IMR-90 (cell line): ENCODE data around the gene H3-3A. TPM values are rescaled to one million over a fixed set of nuclear protein-coding genes. Genes with fewer than 3 reads are reported as not detected.

Experiments
- ATAC-seq: fragments of 200-7000 bp; cut with Tn5 transposase; 2 replicates; pipeline ENCODE4 v1.9.1; 2020; ENCODE audit warnings: low read depth, mild to moderate bottlenecking, moderate library complexity
- BruUV-seq: library from RNA; stranded (reverse); fragments of 400-500 nt; replicated peaks from 2 replicates; lab custom pipeline; 2021; lab: Mats Ljungman, UMichigan
- CTCF ChIA-PET: fragments of 300-600 bp; formaldehyde crosslinking; extraction: SDS; loops from one replicate; lab custom pipeline; 2021; ENCODE audit warnings: antibody characterized with exemption; lab: Yijun Ruan, JAX
- POLR2A ChIA-PET: fragments of 300-600 bp; sonication (Branson Sonifier 250); formaldehyde crosslinking; loops from one replicate; lab custom pipeline; 2022; ENCODE audit warnings: antibody characterized with exemption; ENCODE audit not compliant: unreplicated experiment; lab: Charles Lee
- DNase-seq: peaks from one replicate; pipeline ENCODE4 v3.0.0; 2013
- H2AFZ ChIP-seq: replicated peaks from 2 replicates; pipeline ENCODE3; 2013; ENCODE audit warnings: low read length, mild to moderate bottlenecking; ENCODE audit not compliant: poor library complexity
- H2AK5ac ChIP-seq: 2 replicates; pipeline ENCODE4 v1.6.1; 2013; ENCODE audit warnings: low read depth, low read length, inconsistent platforms
- H2AK9ac ChIP-seq: replicated peaks from 2 replicates; pipeline ENCODE3; 2013; ENCODE audit warnings: mild to moderate bottlenecking, low read depth, low read length, moderate library complexity; ENCODE audit not compliant: poor library complexity
- H2BK120ac ChIP-seq: 2 replicates; pipeline ENCODE4 v1.6.1; 2013; ENCODE audit warnings: low read depth, low read length, inconsistent platforms
- H2BK15ac ChIP-seq: 3 replicates; pipeline ENCODE4 v1.6.1; 2013; ENCODE audit warnings: low read depth, low read length, inconsistent platforms
- H2BK20ac ChIP-seq: 2 replicates; pipeline ENCODE4 v1.6.1; 2013; ENCODE audit warnings: low read depth, mild to moderate bottlenecking, inconsistent platforms, low read length, moderate library complexity
- H2BK5ac ChIP-seq: 2 replicates; pipeline ENCODE4 v1.6.1; 2013; ENCODE audit warnings: mild to moderate bottlenecking, low read depth, low read length, inconsistent platforms; ENCODE audit not compliant: poor library complexity, severe bottlenecking
- H3K14ac ChIP-seq: replicated peaks from 2 replicates; pipeline ENCODE4 v1.6.1; 2013; ENCODE audit warnings: low read depth, low read length, inconsistent platforms
- H3K18ac ChIP-seq: 2 replicates; pipeline ENCODE4 v1.6.1; 2013; ENCODE audit warnings: low read depth, low read length, control low read depth
- H3K23ac ChIP-seq: 2 replicates; pipeline ENCODE4 v1.6.1; 2013; ENCODE audit warnings: low read depth, low read length, inconsistent platforms
- H3K27ac ChIP-seq: 2 replicates; pipeline ENCODE4 v1.5.1; 2013; ENCODE audit warnings: mild to moderate bottlenecking, control low read depth, low read length; ENCODE audit not compliant: insufficient read depth
- H3K27me3 ChIP-seq: 2 replicates; pipeline ENCODE4 v1.6.1; 2013; ENCODE audit warnings: low read length; ENCODE audit not compliant: control insufficient read depth, insufficient read depth
- H3K36me3 ChIP-seq: 2 replicates; pipeline ENCODE4 v1.6.1; 2013; ENCODE audit warnings: low read length, mixed read lengths; ENCODE audit not compliant: control insufficient read depth, insufficient read depth
- H3K4ac ChIP-seq: 2 replicates; pipeline ENCODE4 v1.6.1; 2013; ENCODE audit warnings: low read depth, low read length, inconsistent platforms
- H3K4me1 ChIP-seq: 2 replicates; pipeline ENCODE4 v1.6.1; 2013; ENCODE audit warnings: low read length, mixed read lengths; ENCODE audit not compliant: control insufficient read depth, insufficient read depth
- H3K4me2 ChIP-seq: 2 replicates; pipeline ENCODE4 v1.6.1; 2013; ENCODE audit warnings: low read depth, mild to moderate bottlenecking, control low read depth, low read length, moderate library complexity
- H3K4me3 ChIP-seq: 2 replicates; pipeline ENCODE4 v1.5.1; 2013; ENCODE audit warnings: low read depth, mild to moderate bottlenecking, control low read depth, low read length, moderate library complexity; ENCODE audit not compliant: insufficient read depth
- H3K56ac ChIP-seq: 2 replicates; pipeline ENCODE4 v1.6.1; 2013; ENCODE audit warnings: low read length, inconsistent platforms; ENCODE audit not compliant: insufficient read depth; ENCODE audit errors: extremely low read depth
- H3K79me1 ChIP-seq, 2 experiments: 2 replicates each; pipeline ENCODE4 v1.6.1; 2013; ENCODE audit warnings: low read length in 2 of 2, inconsistent platforms in 1 of 2, low read depth in 1 of 2
- H3K9ac ChIP-seq: 2 replicates; pipeline ENCODE4 v1.6.1; 2013; ENCODE audit warnings: low read depth, low read length, control low read depth
- H3K9me1 ChIP-seq: 2 replicates; pipeline ENCODE4 v1.6.1; 2013; ENCODE audit warnings: low read length, inconsistent platforms; ENCODE audit not compliant: insufficient read depth
- H3K9me3 ChIP-seq: 2 replicates; pipeline ENCODE4 v1.6.1; 2013; ENCODE audit warnings: low read length; ENCODE audit not compliant: control insufficient read depth, insufficient read depth
- H4K20me1 ChIP-seq: 2 replicates; pipeline ENCODE4 v1.6.1; 2013; ENCODE audit warnings: low read length, inconsistent platforms; ENCODE audit not compliant: insufficient read depth
- H4K5ac ChIP-seq: 2 replicates; pipeline ENCODE4 v1.6.1; 2013; ENCODE audit warnings: mild to moderate bottlenecking, low read depth, low read length, control low read depth
- H4K8ac ChIP-seq, 2 experiments: 2 replicates each; pipeline ENCODE4 v1.6.1; 2013; ENCODE audit warnings: low read depth in 2 of 2, low read length in 2 of 2, control low read depth in 1 of 2, inconsistent platforms in 1 of 2
- H4K91ac ChIP-seq: 2 replicates; pipeline ENCODE4 v1.6.1; 2013; ENCODE audit warnings: low read depth, low read length, inconsistent platforms; ENCODE audit not compliant: insufficient read depth
- CHD1 ChIP-seq: IDR thresholded peaks from 2 replicates; pipeline ENCODE4 v1.6.1; 2012; ENCODE audit warnings: low read depth, low read length, improper control_type of control experiment
- MAZ ChIP-seq: IDR thresholded peaks from 2 replicates; pipeline ENCODE4 v1.6.1; 2012; ENCODE audit warnings: low read depth, mild to moderate bottlenecking, low read length, improper control_type of control experiment, moderate library complexity, borderline replicate concordance
- MXI1 ChIP-seq: IDR thresholded peaks from 2 replicates; pipeline ENCODE4 v1.6.1; 2012; ENCODE audit warnings: low read depth, mild to moderate bottlenecking, low read length, moderate library complexity, borderline replicate concordance
- POLR2A ChIP-seq: IDR thresholded peaks from 2 replicates; pipeline ENCODE4 v1.6.1; 2012; ENCODE audit warnings: mild to moderate bottlenecking, low read depth, low read length
- RAD21 ChIP-seq: IDR thresholded peaks from 2 replicates; pipeline ENCODE4 v1.6.1; 2012; ENCODE audit warnings: low read length, improper control_type of control experiment
- WGBS, 2 experiments: methylation state at CpG; one replicate each; pipeline versions ENCODE4 v1.1.5 to v1.1.7; 2013; ENCODE audit warnings: missing lambda C conversion rate in 2 of 2; ENCODE audit not compliant: insufficient read length in 1 of 2; ENCODE audit errors: extremely low coverage in 2 of 2; 5-methylcytosine and 5-hydroxymethylcytosine counted together
- dilution Hi-C: fragments of 300-500 bp; cut with HindIII; formaldehyde crosslinking; loops from one replicate; pipeline ENCODE4 v1.14.3; 2018; ENCODE audit warnings: low sequenced_read_pairs; ENCODE audit not compliant: unreplicated experiment
- in situ Hi-C: fragments of 300-500 bp; cut with MboI; formaldehyde crosslinking; loops from 3 replicates; pipeline ENCODE4 v1.14.3; 2019; ENCODE audit warnings: low sequenced_read_pairs, inconsistent platforms, mixed read lengths
- intact Hi-C: fragments of 100-400 bp; cut with micrococcal nuclease; formaldehyde crosslinking; loops from 2 replicates; pipeline ENCODE4 v1.10.0; 2022
- polyA plus RNA-seq, 3 experiments: library from polyadenylated mRNA; depleted of rRNA; stranded (reverse); fragments of >200 nt; gene quantifications; 2 replicates each; pipeline ENCODE4 v1.2.3, GENCODE V29; 2012; ENCODE audit warnings: low replicate concordance in 1 of 3
- total RNA-seq: library from RNA; depleted of rRNA; stranded (reverse); fragments of >200 nt; gene quantifications from 2 replicates; pipeline ENCODE4 v1.2.3, GENCODE V29; 2012
- TF ChIP-seq, protein P1 (sequence below): conservative IDR thresholded peaks from 2 replicates; pipeline ENCODE4 v1.5.1; 2012; ENCODE audit warnings: mild to moderate bottlenecking, low read depth, low read length, improper control_type of control experiment
- TF ChIP-seq, protein P2 (sequence below): fragments of 150-350 bp; IDR thresholded peaks from 2 replicates; pipeline ENCODE4 v1.6.1; 2017; ENCODE audit warnings: mild to moderate bottlenecking, antibody characterized with exemption, low read length, low read depth
- TF ChIP-seq, protein P3 (sequence below): fragments of 150-350 bp; IDR thresholded peaks from 2 replicates; pipeline ENCODE4 v1.6.1; 2016; ENCODE audit warnings: low read depth, mild to moderate bottlenecking, low read length, moderate library complexity, borderline replicate concordance

H3-3A gene
- total and polyA plus RNA-seq, 2 of the 4 experiments (the other 2 are of a cell fraction), result 188 to 256 TPM

DNA sequence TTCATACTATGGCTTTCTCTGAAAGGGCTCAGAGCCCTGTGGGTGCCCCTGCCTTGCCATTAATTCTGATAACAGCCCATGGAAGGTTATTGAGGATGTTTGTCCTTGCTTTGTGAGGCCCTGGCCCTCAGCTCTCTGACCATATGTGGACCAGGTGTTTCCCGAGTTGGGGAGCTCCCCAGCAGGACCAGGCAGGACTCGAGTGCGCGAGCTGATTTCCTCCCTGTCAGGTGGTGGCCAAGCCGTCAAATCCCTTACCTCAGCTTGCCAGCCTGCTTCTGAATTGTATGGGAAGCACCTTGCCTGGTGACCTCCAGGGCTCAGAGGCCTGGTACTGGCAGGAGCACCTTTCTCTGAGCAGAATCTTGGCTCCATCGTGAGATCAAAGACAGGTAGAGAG is 45.4 kb upstream of the H3-3A start:
- peaks cover 23% of the 10 kb centered on the region for H3K27me3 ChIP-seq
- H3K4ac ChIP-seq, result no peak overlapping the region
- H3K9me3 ChIP-seq, result no peaks in the 10 kb centered on the region
- no peaks in the 10 kb centered on the region for H3K36me3 ChIP-seq
- H3K23ac ChIP-seq, result no peak overlapping the region
- no peak overlapping the region for H4K91ac ChIP-seq
- ChIA-PET CTCF (no interaction called here), POLR2A (no interaction called here)
- no peak overlapping the region for H3K18ac ChIP-seq
- in situ Hi-C loops, result no loop called here
- no peak overlapping the region for H3K56ac ChIP-seq
- no peak overlapping the region for H2BK15ac ChIP-seq
- H2AK5ac ChIP-seq, result no peak overlapping the region
- H3K9ac ChIP-seq, result no peak overlapping the region
- 50% methylated on average over 1 of the region's 6 CpGs; no CpG with 5 or more reads in 1 of the 2 experiments for WGBS, 2 experiments
- no peaks in the 10 kb centered on the region for H4K20me1 ChIP-seq
- H3K4me3 ChIP-seq, result no peak overlapping the region
- no peaks in the 10 kb centered on the region for H3K9me1 ChIP-seq
- ATAC-seq (no peak), DNase-seq (no peak)
- no peaks in the 10 kb centered on the region for H3K4me1 ChIP-seq
- peak overlapping the region; percentile 44 for H2AK9ac ChIP-seq
- no TSS peak for BruUV-seq
- intact Hi-C loops, result no loop called here
- no peak overlapping the region for H3K14ac ChIP-seq
- H2BK5ac ChIP-seq, result no peak overlapping the region
- no peaks in the 10 kb centered on the region for H3K79me1 ChIP-seq
- no peak overlapping the region for H2BK120ac ChIP-seq
- no peak overlapping the region for H4K5ac ChIP-seq
- no peak overlapping the region for H3K4me2 ChIP-seq
- H4K8ac ChIP-seq, result no peak overlapping the region
- dilution Hi-C loops, result no loop called here
- no peak overlapping the region for H2BK20ac ChIP-seq
- TF ChIP-seq MXI1 (no peak), POLR2A (no peak), RAD21 (no peak), MAZ (no peak), CHD1 (no peak)
- TF ChIP-seq, protein P1, sequence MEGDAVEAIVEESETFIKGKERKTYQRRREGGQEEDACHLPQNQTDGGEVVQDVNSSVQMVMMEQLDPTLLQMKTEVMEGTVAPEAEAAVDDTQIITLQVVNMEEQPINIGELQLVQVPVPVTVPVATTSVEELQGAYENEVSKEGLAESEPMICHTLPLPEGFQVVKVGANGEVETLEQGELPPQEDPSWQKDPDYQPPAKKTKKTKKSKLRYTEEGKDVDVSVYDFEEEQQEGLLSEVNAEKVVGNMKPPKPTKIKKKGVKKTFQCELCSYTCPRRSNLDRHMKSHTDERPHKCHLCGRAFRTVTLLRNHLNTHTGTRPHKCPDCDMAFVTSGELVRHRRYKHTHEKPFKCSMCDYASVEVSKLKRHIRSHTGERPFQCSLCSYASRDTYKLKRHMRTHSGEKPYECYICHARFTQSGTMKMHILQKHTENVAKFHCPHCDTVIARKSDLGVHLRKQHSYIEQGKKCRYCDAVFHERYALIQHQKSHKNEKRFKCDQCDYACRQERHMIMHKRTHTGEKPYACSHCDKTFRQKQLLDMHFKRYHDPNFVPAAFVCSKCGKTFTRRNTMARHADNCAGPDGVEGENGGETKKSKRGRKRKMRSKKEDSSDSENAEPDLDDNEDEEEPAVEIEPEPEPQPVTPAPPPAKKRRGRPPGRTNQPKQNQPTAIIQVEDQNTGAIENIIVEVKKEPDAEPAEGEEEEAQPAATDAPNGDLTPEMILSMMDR, result no peak
- TF ChIP-seq, protein P2, sequence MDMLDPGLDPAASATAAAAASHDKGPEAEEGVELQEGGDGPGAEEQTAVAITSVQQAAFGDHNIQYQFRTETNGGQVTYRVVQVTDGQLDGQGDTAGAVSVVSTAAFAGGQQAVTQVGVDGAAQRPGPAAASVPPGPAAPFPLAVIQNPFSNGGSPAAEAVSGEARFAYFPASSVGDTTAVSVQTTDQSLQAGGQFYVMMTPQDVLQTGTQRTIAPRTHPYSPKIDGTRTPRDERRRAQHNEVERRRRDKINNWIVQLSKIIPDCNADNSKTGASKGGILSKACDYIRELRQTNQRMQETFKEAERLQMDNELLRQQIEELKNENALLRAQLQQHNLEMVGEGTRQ, result no peak
- TF ChIP-seq, protein P3, sequence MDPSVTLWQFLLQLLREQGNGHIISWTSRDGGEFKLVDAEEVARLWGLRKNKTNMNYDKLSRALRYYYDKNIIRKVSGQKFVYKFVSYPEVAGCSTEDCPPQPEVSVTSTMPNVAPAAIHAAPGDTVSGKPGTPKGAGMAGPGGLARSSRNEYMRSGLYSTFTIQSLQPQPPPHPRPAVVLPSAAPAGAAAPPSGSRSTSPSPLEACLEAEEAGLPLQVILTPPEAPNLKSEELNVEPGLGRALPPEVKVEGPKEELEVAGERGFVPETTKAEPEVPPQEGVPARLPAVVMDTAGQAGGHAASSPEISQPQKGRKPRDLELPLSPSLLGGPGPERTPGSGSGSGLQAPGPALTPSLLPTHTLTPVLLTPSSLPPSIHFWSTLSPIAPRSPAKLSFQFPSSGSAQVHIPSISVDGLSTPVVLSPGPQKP, result no peak
- no peak overlapping the region for H3K27ac ChIP-seq
- peak overlapping the region; percentile 3 for H2AFZ ChIP-seq
